ENCODE measurements around the gene PRR5L.

Gene PRR5L

GRCh38 chr11:36432093-36432469 lies 136.0 kb downstream of the PRR5L start:
- TF ChIP-seq SIN3A (IDR thresholded peaks at IDR 0.05; ENCODE audit: borderline replicate concordance, insufficient read depth, low read length) (no peak), TAF1 (IDR thresholded peaks at IDR 0.05; ENCODE audit: borderline replicate concordance, insufficient read depth, low read length) (no peak), POLR2AphosphoS5 (IDR thresholded peaks at IDR 0.05; ENCODE audit: low read depth, low read length) (no peak), FOXP2 (optimal IDR thresholded peaks at IDR 0.05; ENCODE audit: borderline replicate concordance, extremely low read depth, extremely low read length, insufficient read depth) (no peak), REST (IDR thresholded peaks at IDR 0.05; ENCODE audit: insufficient read depth in 1 of 2, low read depth in 2 of 2, low read length in 2 of 2) (no peak)

GRCh38 chr11:36432738-36433137 lies 136.7 kb downstream of the PRR5L start:
- TF ChIP-seq SIN3A (IDR thresholded peaks at IDR 0.05; ENCODE audit: borderline replicate concordance, insufficient read depth, low read length) (no peak), FOXP2 (optimal IDR thresholded peaks at IDR 0.05; ENCODE audit: borderline replicate concordance, extremely low read depth, extremely low read length, insufficient read depth) (no peak), POLR2AphosphoS5 (IDR thresholded peaks at IDR 0.05; ENCODE audit: low read depth, low read length) (no peak), REST (IDR thresholded peaks at IDR 0.05; ENCODE audit: insufficient read depth in 1 of 2, low read depth in 2 of 2, low read length in 2 of 2) (no peak), TAF1 (IDR thresholded peaks at IDR 0.05; ENCODE audit: borderline replicate concordance, insufficient read depth, low read length) (no peak)

DNA sequence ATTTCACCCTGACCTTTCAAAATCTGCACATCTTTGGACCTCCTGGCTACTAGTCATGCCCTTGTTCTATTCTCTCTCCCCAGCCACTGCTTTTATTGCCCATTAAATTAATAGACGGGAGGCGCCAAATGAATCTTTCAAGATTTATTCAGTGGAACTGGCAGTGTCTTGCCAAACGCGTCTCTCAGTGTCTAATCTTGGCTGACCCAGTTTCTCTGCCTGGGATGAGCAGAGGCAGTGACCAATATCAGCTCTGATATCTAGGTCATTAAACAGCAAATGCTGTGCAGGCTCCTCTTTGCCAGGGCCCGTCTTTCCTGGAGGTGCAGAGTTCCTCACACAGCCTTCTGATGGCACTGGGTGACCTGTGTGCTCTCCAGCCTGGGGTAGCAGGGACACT lies 140.0 kb downstream of the PRR5L start:
- no peak for TF ChIP-seq POLR2AphosphoS5 (IDR thresholded peaks at IDR 0.05; ENCODE audit: low read depth, low read length)
- no peak for TF ChIP-seq REST (IDR thresholded peaks at IDR 0.05; ENCODE audit: insufficient read depth in 1 of 2, low read depth in 2 of 2, low read length in 2 of 2)
- TF ChIP-seq SIN3A (IDR thresholded peaks at IDR 0.05; ENCODE audit: borderline replicate concordance, insufficient read depth, low read length) = no peak
- TF ChIP-seq TAF1 (IDR thresholded peaks at IDR 0.05; ENCODE audit: borderline replicate concordance, insufficient read depth, low read length) = no peak
- TF ChIP-seq FOXP2 (optimal IDR thresholded peaks at IDR 0.05; ENCODE audit: borderline replicate concordance, extremely low read depth, extremely low read length, insufficient read depth) = no peak

DNA sequence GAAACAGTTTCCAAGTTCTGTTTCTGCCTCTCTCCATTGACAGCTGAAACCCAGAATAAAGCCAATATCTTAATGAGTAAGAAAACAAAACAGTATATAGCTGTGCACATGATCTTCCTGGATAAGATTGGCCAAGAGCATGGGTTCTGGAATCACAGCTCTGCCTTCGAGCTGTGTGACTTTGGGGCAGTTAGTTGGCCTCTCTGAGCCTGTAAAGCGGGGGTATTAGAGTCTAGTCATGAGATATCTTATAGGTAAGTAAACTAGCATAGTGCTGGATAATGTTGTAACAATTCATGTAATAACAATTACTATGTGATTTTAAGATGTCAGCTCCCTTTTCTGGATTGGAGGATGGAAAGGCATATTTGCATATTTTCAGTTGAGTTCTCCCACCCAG lies 140.5 kb downstream of the PRR5L start:
- TF ChIP-seq POLR2AphosphoS5 (IDR thresholded peaks at IDR 0.05; ENCODE audit: low read depth, low read length) (no peak), REST (IDR thresholded peaks at IDR 0.05; ENCODE audit: insufficient read depth in 1 of 2, low read depth in 2 of 2, low read length in 2 of 2) (no peak), SIN3A (IDR thresholded peaks at IDR 0.05; ENCODE audit: borderline replicate concordance, insufficient read depth, low read length) (no peak), TAF1 (IDR thresholded peaks at IDR 0.05; ENCODE audit: borderline replicate concordance, insufficient read depth, low read length) (no peak), FOXP2 (optimal IDR thresholded peaks at IDR 0.05; ENCODE audit: borderline replicate concordance, extremely low read depth, extremely low read length, insufficient read depth) (no peak)

DNA sequence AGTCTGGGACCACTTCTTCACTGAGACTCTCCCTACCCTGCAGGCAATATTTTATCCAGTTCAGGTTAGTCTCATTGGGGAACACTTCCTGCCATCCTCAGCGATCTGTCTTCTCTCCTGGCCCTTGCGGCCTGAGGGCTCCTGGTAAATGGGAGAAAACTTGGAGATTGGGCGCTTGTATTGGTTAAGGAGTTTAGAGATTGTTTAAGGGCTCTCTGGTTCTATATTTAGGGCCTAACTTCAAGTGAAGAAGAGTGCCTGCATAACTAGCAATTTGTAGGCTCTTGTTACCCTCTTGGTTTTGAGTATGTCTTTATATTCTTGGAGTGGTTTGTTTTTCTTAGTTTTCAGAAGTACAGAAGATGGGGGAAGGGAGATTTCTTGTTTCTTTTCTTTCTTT lies 141.3 kb downstream of the PRR5L start:
- TF ChIP-seq REST (IDR thresholded peaks at IDR 0.05; ENCODE audit: insufficient read depth in 1 of 2, low read depth in 2 of 2, low read length in 2 of 2) = no peak
- no peak for TF ChIP-seq FOXP2 (optimal IDR thresholded peaks at IDR 0.05; ENCODE audit: borderline replicate concordance, extremely low read depth, extremely low read length, insufficient read depth)
- no peak for TF ChIP-seq POLR2AphosphoS5 (IDR thresholded peaks at IDR 0.05; ENCODE audit: low read depth, low read length)
- no peak for TF ChIP-seq SIN3A (IDR thresholded peaks at IDR 0.05; ENCODE audit: borderline replicate concordance, insufficient read depth, low read length)
- TF ChIP-seq TAF1 (IDR thresholded peaks at IDR 0.05; ENCODE audit: borderline replicate concordance, insufficient read depth, low read length) = no peak

Measured in PFSK-1 (cell line).